ENCODE results near the gene FGF14.

Gene FGF14

GRCh38 chr13:102028206-102028605, 373.6 kb downstream of the FGF14 start:
- no peak overlapping the region for H3K27ac ChIP-seq
- no peak overlapping the region for H3K4me3 ChIP-seq (ENCODE audit: low read depth, low read length)
- no peak for DNase-seq
- no peaks in the 10 kb centered on the region for H3K36me3 ChIP-seq (replicated peaks)
- H3K27me3 ChIP-seq (replicated peaks): no peaks in the 10 kb centered on the region
- in situ Hi-C loops (cut with HindIII; ENCODE audit: low pct_ligation_motif_present, low sequenced_read_pairs): no loop called here
- no peak for TF ChIP-seq CTCF (IDR thresholded peaks at IDR 0.05; ENCODE audit: low read depth, low read length, missing control alignments)

GRCh38 chr13:102021777-102022176, 380.1 kb downstream of the FGF14 start:
- TF ChIP-seq CTCF (IDR thresholded peaks at IDR 0.05; ENCODE audit: low read depth, low read length, missing control alignments): no peak
- Histone ChIP-seq H3K27me3 (replicated peaks) (no peaks in the 10 kb centered on the region), H3K36me3 (replicated peaks) (no peaks in the 10 kb centered on the region), H3K4me3 (ENCODE audit: low read depth, low read length) (no peak overlapping the region), H3K27ac (no peak overlapping the region)
- in situ Hi-C loops (cut with HindIII; ENCODE audit: low pct_ligation_motif_present, low sequenced_read_pairs): no loop called here
- DNase-seq: no peak

GRCh38 chr13:102020611-102021216, 381.1 kb downstream of the FGF14 start:
- H3K27me3 ChIP-seq (replicated peaks): no peaks in the 10 kb centered on the region
- no peak overlapping the region for H3K27ac ChIP-seq
- no peaks in the 10 kb centered on the region for H3K36me3 ChIP-seq (replicated peaks)
- DNase-seq: peak; percentile 80
- in situ Hi-C loops (cut with HindIII; ENCODE audit: low pct_ligation_motif_present, low sequenced_read_pairs): no loop called here
- H3K4me3 ChIP-seq (ENCODE audit: low read depth, low read length): no peak overlapping the region
- no peak for TF ChIP-seq CTCF (IDR thresholded peaks at IDR 0.05; ENCODE audit: low read depth, low read length, missing control alignments)

GRCh38 chr13:102018716-102019115, 383.1 kb downstream of the FGF14 start:
- H3K27ac ChIP-seq: no peak overlapping the region
- TF ChIP-seq CTCF (IDR thresholded peaks at IDR 0.05; ENCODE audit: low read depth, low read length, missing control alignments): no peak
- DNase-seq: no peak
- H3K4me3 ChIP-seq (ENCODE audit: low read depth, low read length): no peak overlapping the region
- H3K36me3 ChIP-seq (replicated peaks): no peaks in the 10 kb centered on the region
- no peaks in the 10 kb centered on the region for H3K27me3 ChIP-seq (replicated peaks)
- in situ Hi-C loops (cut with HindIII; ENCODE audit: low pct_ligation_motif_present, low sequenced_read_pairs): no loop called here

GRCh38 chr13:102017248-102017647, 384.6 kb downstream of the FGF14 start:
- in situ Hi-C loops (cut with HindIII; ENCODE audit: low pct_ligation_motif_present, low sequenced_read_pairs): no loop called here
- Histone ChIP-seq H3K27me3 (replicated peaks) (no peaks in the 10 kb centered on the region), H3K27ac (no peak overlapping the region), H3K36me3 (replicated peaks) (no peaks in the 10 kb centered on the region), H3K4me3 (ENCODE audit: low read depth, low read length) (no peak overlapping the region)
- TF ChIP-seq CTCF (IDR thresholded peaks at IDR 0.05; ENCODE audit: low read depth, low read length, missing control alignments): no peak
- no peak for DNase-seq

Measured in brain microvascular endothelial cell (primary cell).